Effector memory CD4-positive, alpha-beta T cell (primary cell): ENCODE measurements around the gene SCYL3.

Experiments
- DNase-seq, 3 donors: peaks; one replicate each; pipeline ENCODE4 v3.0.0-alpha.2; 2020
- H3K27ac ChIP-seq: 2 replicates; pipeline ENCODE4 v1.7.0; 2013; ENCODE audit warnings: mild to moderate bottlenecking, low read length, moderate library complexity; ENCODE audit not compliant: insufficient read depth, poor library complexity, severe bottlenecking
- H3K27me3 ChIP-seq: replicated peaks from 2 replicates; pipeline ENCODE4 v1.7.0; 2013; ENCODE audit warnings: mild to moderate bottlenecking, low read length; ENCODE audit not compliant: insufficient read depth, control insufficient read depth, poor library complexity, severe bottlenecking
- H3K36me3 ChIP-seq: 2 replicates; pipeline ENCODE4 v1.7.0; 2013; ENCODE audit warnings: mild to moderate bottlenecking, low read length, moderate library complexity; ENCODE audit not compliant: control insufficient read depth, insufficient read depth
- H3K4me1 ChIP-seq: 2 replicates; pipeline ENCODE4 v1.7.0; 2013; ENCODE audit warnings: low read length, mild to moderate bottlenecking; ENCODE audit not compliant: control insufficient read depth, insufficient read depth, poor library complexity, severe bottlenecking
- H3K4me3 ChIP-seq: 2 replicates; pipeline ENCODE4 v1.7.0; 2013; ENCODE audit warnings: low read length, low read depth, mild to moderate bottlenecking; ENCODE audit not compliant: insufficient read depth, poor library complexity, severe bottlenecking
- H3K9me3 ChIP-seq: 2 replicates; pipeline ENCODE4 v1.7.0; 2013; ENCODE audit warnings: mild to moderate bottlenecking, low read length, moderate library complexity; ENCODE audit not compliant: control insufficient read depth

The SCYL3 gene

GRCh38 chr1:169886931-169887330 lies 6.8 kb downstream of the SCYL3 start:
- peaks cover 30% of the 10 kb centered on the region for H3K36me3 ChIP-seq
- H3K27me3 ChIP-seq, result no peaks in the 10 kb centered on the region
- H3K9me3 ChIP-seq, result no peaks in the 10 kb centered on the region
- peaks cover 13% of the 10 kb centered on the region for H3K4me1 ChIP-seq
- no peak for DNase-seq
- H3K27ac ChIP-seq, result no peak overlapping the region
- no peak overlapping the region for H3K4me3 ChIP-seq

GRCh38 chr1:169886422-169886821 lies 7.3 kb downstream of the SCYL3 start:
- DNase-seq, result no peak
- no peak overlapping the region for H3K4me3 ChIP-seq
- peaks cover 30% of the 10 kb centered on the region for H3K36me3 ChIP-seq
- H3K27me3 ChIP-seq, result no peaks in the 10 kb centered on the region
- peaks cover 7% of the 10 kb centered on the region for H3K4me1 ChIP-seq
- no peak overlapping the region for H3K27ac ChIP-seq
- H3K9me3 ChIP-seq, result no peaks in the 10 kb centered on the region

DNA sequence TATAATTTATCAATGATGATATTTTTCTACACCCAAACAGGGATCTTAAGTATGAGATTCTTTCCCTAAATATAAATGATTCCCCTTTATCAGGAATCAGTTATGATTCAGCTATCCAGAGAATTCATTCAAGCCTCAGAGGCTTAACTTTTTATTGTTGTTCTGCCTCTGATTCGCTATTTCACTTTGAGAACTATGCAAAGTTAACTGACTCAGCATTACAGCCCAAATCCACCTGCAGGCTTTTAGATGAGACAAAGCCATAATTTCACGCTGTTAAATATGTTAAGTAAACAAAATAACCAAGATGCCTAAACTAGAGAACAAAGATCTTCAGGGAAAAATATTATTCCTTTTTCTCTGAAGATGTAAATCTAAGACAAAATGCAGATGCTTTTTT lies 8.5 kb downstream of the SCYL3 start:
- no peak overlapping the region for H3K27ac ChIP-seq
- no peaks in the 10 kb centered on the region for H3K27me3 ChIP-seq
- H3K4me3 ChIP-seq, result no peak overlapping the region
- no peaks in the 10 kb centered on the region for H3K9me3 ChIP-seq
- no peak for DNase-seq
- no peaks in the 10 kb centered on the region for H3K4me1 ChIP-seq
- H3K36me3 ChIP-seq, result peaks cover 30% of the 10 kb centered on the region

DNA sequence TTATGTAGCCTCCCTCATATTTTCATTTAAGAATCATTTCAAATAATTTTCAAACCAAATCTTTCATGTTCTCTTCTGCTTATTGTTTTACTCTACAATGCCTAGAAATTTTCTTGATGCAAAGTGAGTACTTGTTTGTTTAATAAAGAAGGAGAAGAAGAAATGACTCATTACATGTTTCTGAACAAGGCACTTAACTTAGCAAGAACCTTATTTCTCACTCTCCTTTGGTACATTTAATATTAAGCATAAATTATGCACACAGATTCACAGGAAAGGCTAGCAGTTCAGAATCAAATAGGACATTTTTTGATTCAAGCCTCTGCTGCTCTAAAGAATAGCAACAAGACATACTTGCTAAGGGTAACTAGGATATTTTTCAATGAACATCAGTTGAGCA lies 9.1 kb downstream of the SCYL3 start:
- Histone ChIP-seq H3K4me3 (no peak overlapping the region), H3K36me3 (peaks cover 30% of the 10 kb centered on the region), H3K9me3 (no peaks in the 10 kb centered on the region), H3K27me3 (no peaks in the 10 kb centered on the region), H3K27ac (no peak overlapping the region), H3K4me1 (no peaks in the 10 kb centered on the region)
- no peak for DNase-seq

DNA sequence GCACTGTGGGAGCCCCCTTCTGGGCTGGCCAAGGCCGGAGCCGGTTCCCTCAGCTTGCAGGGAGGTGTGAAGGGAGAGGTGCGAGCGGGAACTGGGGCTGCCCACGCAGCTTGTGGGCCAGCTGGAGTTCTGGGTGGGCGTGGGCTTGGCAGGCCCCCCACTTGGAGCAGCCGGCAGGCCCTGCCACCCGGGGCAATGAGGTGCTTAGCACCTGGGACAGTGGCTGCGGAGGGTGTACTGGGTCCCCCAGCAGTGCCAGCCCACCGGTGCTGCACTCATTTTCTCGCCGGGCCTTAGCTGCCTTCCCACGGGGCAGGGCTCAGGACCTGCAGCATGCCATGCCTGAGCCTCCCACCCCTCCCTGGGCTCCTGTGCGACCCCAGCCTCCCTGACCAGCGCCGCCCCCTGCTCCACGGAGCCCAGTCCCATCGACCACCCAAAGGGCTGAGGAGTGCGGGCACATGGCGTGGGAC lies 11.6 kb downstream of the SCYL3 start:
- no peaks in the 10 kb centered on the region for H3K9me3 ChIP-seq
- H3K36me3 ChIP-seq, result peaks cover 32% of the 10 kb centered on the region
- H3K27me3 ChIP-seq, result no peaks in the 10 kb centered on the region
- no peak for DNase-seq
- H3K4me3 ChIP-seq, result no peak overlapping the region
- no peak overlapping the region for H3K27ac ChIP-seq
- H3K4me1 ChIP-seq, result no peaks in the 10 kb centered on the region

DNA sequence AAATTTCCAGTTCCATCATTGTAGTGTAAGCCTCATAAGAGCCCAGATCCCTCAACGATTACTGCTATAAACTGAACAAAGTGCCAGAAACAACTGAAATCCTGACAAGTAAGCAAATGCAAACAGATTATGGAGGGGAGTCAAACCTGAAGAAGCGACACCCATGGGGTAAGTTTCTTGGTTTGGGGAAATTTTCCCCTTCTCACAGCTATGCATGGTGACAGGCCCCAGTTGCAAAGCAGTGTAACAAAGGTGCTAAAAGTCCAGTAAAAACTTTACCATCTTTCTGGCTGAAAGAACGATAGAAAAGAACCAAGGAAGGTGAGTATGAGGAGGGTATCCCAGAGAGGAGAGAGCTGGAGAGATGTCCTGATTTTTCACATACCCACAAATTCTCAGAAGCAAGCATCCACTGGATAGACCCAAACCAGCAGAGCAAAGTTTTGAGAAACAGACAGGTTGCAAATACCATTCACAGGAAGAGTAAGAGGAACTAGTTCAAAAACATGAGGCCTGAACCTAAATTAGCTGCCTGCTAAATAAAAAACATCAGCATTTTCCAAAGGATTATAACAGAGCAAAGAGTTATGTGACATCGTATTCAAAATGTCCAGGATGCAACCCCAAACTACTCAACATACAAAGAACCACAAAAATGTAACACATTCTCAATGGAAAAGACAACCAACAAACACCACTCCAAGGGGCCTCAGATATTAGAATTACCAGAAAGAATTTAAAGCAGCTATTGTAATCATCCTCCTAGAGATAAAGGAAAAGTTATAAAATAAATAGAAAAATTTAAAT lies 14.5 kb downstream of the SCYL3 start:
- Histone ChIP-seq H3K36me3 (peaks cover 40% of the 10 kb centered on the region), H3K27me3 (no peaks in the 10 kb centered on the region), H3K4me3 (no peak overlapping the region), H3K4me1 (no peaks in the 10 kb centered on the region), H3K27ac (no peak overlapping the region), H3K9me3 (no peaks in the 10 kb centered on the region)
- DNase-seq, result no peak

DNA sequence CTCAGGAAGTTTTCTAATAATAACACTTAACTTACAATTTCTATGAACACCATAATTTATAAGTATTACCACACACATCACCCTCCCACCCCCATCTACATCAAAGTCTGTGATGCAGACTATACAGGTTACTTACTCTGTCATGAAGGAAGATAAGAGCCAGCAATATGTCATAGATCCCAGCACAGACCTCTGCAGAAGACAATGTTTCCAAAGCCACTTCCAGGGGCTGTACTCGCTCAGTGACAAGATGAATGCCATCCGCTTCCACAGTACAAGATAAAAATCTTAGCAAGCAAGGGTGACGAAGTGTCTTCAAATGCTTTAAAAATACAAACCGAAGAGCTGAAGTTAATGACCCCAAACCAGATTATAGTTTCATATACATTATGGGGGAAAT lies 15.2 kb downstream of the SCYL3 start:
- Histone ChIP-seq H3K4me1 (no peaks in the 10 kb centered on the region), H3K36me3 (peaks cover 48% of the 10 kb centered on the region), H3K9me3 (no peaks in the 10 kb centered on the region), H3K27ac (no peak overlapping the region), H3K27me3 (no peaks in the 10 kb centered on the region), H3K4me3 (no peak overlapping the region)
- no peak for DNase-seq

- no peak for DNase-seq
- no peak overlapping the region for H3K27ac ChIP-seq
- peaks cover 53% of the 10 kb centered on the region for H3K36me3 ChIP-seq
- H3K27me3 ChIP-seq, result no peaks in the 10 kb centered on the region
- H3K4me3 ChIP-seq, result no peak overlapping the region
- H3K4me1 ChIP-seq, result no peaks in the 10 kb centered on the region
- H3K9me3 ChIP-seq, result no peaks in the 10 kb centered on the region
These were observed 15.8 kb downstream of the SCYL3 start for GRCh38 chr1:169877800-169878491.

DNA sequence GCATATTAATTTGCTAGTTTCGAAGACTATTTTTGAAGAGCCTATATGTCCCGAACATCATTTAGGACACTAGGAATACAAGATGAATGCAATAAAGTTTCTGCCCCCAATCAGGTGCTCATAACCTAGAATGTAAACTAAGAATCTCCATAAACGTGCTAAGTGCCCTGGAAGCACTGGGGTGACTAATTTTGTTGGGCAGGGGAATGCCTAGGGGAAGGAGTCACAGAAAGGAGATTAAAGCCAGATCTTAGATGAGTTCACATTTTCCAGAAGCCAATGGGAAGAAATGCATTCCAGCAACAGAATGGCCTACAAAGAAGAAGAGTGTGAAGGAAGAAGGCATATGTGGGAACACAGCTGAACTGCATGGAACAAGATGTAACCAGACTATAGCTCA lies 19.5 kb downstream of the SCYL3 start:
- peaks cover 85% of the 10 kb centered on the region for H3K36me3 ChIP-seq

GRCh38 chr1:169873582-169874199 lies 20.0 kb downstream of the SCYL3 start:
- peaks cover 90% of the 10 kb centered on the region for H3K36me3 ChIP-seq
- H3K27me3 ChIP-seq, result no peaks in the 10 kb centered on the region
- no peak overlapping the region for H3K4me3 ChIP-seq
- H3K4me1 ChIP-seq, result no peaks in the 10 kb centered on the region
- DNase-seq, result no peak
- H3K9me3 ChIP-seq, result no peaks in the 10 kb centered on the region
- H3K27ac ChIP-seq, result no peak overlapping the region

More for the DNA sequence above, 19.5 kb downstream of the SCYL3 start:
- H3K4me1 ChIP-seq, result no peaks in the 10 kb centered on the region
- no peak overlapping the region for H3K27ac ChIP-seq
- no peak for DNase-seq
- H3K4me3 ChIP-seq, result no peak overlapping the region
- H3K27me3 ChIP-seq, result no peaks in the 10 kb centered on the region
- H3K9me3 ChIP-seq, result no peaks in the 10 kb centered on the region
